ENCODE measurements around the gene EVA1B.

EVA1B gene

DNA sequence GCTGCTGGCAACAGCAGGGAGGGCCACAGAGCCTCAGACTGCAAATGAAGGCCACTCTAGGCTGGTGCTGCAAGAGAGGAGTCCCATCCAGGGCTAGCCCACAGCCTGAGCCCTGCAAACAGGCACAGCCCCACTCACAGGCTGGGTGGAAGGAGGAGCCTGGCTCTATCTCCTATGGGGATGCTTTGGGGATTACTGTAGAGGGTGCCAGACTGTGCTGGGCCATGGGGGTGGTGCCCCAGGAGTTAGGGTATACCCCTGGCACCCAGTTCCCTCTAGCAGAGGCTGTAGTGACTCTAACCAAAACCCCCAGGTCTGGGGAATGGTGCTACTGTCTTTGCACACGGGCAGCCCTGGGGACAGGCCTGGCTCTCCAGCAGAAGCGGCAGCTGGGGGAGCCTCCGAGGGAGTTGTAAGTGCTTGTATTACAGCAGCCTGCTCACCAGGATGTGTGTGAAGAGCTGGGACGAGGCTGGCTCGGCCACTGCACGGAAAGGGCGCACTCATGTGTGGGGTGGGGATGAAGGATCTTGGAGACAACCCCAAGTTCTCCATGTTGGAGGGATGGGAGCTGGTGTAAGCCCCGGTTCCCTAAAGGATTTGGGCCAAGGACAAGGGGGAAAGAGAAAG, 23.4 kb upstream of the EVA1B start:
- DNase-seq (ENCODE audit: low read depth in 2 of 2) = no peak

DNA sequence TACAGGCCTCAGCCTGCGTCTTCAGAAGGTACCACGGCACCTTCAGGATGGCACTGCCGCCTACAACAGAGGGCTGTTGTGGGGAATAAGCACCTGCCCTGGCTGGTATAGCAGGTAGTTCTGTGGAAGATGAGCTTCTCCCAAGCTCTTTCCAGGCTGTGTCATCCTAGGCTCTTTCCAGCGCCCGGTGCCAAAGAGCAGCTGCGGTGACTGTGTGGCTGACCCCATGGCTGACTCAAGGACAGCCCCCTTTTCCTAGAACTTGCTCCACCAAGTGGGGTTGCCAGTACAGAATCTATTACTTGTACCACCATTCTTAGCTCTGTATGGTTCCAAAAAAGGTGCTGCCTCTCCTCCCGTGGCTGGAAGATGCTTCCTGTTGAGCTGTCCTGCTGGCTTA, 21.9 kb upstream of the EVA1B start:
- DNase-seq (ENCODE audit: low read depth in 2 of 2) = no peak

DNA sequence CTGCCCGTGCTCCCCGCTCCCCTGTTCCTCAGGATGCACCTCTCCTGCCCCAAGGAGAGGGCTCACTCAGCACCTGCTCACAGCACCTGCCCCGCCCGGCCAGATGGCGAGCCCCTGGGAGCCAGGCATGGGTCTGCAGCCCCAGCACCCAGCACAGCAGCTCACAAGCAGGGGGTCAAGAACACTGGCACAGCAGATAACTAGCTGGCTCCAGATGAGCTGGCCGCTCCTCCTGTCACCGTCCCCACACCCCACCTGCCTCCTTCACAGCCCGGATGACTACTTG, 20.9 kb upstream of the EVA1B start:
- DNase-seq (ENCODE audit: low read depth in 2 of 2) = no peak

DNA sequence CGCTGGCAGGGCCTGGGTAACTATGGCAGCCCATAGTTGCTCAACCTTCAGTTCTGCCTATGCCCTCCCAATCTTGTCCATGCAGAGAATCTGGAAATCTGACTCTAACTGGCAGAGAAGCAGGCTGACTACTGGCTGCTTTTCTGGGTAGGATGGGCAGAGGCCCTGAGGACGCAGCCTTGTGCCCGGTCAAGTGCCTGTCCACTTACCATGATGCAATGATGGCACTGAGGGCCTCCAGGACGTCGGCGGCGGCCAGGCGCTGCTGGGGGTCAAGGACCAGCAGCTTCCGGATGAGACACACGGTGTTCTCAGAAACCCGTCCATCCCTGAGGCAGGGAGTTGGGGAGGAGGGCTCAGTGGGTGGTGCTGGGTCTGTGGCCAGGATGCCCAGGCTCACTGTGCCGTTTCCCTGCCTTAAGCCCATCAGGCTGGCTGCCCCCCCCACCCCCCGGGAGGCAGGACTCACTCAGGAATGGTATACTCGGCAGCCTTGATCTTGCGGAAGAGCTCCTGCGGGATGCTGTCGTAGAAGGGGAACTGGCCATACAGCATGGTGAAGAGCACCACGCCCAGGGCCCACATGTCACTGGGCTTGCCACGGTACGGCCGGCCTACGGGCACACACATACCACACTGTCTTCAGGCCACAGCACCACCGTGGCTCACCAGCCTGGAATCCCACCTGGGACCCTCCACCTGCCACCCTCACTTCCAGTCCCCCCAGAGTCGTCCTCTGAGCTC, 20.4 kb upstream of the EVA1B start:
- no peak for DNase-seq (ENCODE audit: low read depth in 2 of 2)

DNA sequence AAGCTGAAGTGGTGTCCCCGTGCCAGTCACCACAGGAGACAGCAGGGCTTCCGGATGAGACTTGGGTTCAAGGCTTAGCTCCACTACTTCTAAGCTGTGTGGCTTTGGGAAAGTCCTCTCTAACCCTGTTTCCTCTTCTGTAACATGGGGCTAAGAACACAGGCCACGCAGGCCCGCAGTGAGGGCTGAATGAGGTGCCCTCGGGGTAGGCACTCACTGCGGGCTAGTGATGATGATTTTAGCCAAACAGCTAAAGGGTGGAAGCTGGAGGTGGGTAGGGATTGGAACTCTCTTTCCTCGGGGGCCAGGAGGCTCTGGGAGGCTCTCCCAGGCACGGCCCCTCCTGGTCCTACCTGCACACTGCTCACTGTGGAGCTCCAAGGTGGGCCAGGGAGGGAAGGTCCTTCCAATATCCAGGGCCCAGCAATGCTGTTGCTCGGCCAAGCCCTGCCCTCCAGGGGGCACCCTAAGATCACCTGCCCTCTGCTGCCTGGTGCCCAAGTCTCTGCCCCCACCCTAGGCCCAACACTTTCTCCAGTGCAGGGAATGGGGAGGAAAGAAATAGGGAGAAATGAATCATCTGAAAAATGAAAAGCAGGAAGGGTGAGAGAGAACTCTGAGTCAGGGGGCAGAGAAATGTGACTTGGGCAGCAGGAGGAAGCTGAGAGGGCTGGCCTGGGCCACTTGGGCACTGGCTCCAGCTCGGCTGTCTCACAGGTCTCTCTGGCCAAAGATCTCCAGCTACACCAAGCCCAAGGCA, 19.2 kb upstream of the EVA1B start:
- no peak for DNase-seq (ENCODE audit: low read depth in 2 of 2)

DNA sequence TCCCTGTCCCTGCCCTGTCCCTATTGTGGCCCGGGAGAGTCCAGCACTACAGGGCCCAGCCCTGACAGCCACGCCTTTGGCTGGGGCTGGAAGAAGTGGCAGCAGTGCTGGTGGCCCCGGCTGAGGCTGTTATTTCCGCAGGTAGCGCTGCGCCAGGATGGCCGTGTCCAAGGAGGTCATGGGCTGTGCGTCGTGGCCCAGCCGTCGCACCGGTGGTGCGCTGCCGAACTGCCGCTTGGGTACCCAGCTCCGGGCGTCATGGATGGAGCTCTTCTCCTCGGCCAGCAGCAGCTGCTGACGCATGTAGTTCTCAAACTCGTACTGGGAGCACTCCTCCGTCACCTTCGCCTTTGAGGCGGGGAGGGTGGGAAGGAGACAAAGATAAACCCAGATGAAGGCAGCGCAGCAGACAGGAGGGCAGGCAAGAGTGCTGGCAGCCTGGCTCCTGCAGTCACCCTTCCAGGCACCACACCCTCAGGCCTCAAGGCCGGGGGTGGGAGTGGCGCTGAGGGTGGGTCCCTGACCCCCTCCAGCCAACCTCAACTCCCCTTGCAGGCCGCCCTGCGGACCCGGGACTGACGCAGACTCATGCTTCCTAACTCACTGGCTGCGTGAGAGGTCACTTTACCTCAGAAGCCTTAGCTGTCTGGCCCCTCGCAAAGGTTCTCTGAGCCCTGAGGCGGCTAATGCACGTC, 18.3 kb upstream of the EVA1B start:
- no peak for DNase-seq (ENCODE audit: low read depth in 2 of 2)

DNA sequence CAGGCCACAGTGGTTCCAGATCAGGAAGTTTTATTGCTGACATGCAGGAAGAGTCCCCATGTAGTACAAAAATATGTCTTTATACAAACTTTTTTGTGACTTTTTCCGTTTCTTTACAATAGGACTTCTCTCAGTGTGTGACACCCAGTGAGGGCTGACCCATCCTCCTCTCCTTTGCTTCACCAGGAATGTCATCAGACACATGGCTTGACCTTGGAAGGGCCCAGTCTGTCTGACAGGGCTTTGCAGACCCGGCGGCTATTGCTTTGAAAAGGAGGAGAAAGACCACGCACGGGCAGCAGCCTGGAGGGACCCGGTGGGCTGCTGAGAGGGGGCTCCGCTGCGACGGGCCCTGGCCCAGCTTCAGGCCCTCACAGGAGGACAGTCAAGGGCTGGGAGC, 16.2 kb upstream of the EVA1B start:
- no peak for DNase-seq (ENCODE audit: low read depth in 2 of 2)

DNA sequence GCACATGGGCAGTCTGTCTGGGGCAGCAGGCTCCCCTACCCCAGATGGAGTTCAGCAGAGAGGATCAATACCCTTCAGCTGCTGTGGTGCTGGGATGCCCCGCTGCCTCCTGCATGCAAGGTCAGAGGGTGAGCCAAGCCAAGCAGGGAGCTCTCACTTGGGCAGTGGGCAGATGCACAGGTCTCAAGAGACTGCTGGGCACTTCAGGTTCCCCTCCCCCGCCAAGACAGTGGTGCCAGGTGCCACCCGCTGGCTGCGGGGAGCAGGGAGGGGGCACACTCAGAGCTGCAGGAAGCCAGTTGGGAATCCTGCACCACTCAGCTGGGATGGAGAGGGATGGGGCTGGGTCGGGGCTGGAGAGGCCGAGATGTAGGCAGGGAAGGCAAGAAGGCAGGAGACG, 15.8 kb upstream of the EVA1B start:
- no peak for DNase-seq (ENCODE audit: low read depth in 2 of 2)

DNA sequence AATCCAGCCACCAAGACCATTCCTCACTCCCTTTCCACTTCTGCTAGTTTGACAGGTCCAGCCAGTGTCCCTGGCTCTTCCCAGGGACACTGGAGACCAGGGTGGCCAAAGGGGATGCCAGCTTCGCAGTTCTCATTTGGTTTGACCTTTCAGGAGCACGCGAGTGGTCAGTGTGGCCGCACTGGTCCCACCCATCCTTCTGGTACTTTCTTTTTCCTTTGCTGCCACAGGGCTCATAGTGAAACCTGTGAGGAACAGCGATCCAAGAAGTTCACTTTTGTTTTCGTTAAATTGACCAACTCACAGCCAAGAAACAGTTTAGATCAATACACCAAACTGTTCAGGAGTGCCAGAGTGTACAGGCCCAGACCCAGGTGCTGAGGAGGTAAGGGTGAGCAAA, 14.4 kb upstream of the EVA1B start:
- DNase-seq (ENCODE audit: low read depth in 2 of 2) = no peak

DNA sequence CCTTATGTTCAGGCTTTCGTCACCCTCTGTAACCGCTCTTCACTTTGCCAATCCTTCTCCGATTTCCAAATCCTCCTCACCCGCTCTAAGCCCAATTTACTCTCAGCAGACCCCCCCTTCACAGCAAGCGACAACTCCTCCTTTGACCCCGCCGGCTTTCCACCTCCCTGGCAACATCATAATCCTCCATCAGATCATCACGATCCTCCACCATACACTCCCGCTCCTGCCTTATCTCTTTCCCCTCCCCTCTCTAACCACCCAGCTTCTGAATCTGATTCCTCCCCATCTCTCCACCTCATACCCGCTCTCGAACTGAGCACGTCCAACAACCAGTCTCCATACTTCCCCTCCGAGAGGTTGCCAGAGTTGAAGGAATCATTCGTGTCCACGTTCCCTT, 7.5 kb upstream of the EVA1B start:
- no peak for DNase-seq (ENCODE audit: low read depth in 2 of 2)

DNA sequence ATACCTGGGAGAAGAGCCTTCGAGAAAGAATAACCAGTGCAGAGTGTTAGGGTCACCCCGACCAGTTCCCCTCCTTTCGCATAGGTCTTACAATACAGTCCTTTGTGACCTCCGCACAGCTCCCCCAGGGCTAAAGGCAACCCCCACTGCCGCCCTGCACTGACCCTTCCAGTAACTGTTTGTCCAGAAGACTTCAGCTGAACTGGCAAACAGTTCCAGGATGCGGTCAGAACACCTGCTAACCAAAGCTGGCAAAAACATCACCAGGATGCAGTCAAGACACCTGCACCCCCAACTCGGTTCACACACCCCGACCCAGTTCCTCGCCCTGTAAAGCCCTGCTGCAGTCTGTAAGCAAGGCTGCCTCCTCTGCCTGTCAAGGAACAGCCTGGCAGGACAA, 6.4 kb upstream of the EVA1B start:
- no peak for DNase-seq (ENCODE audit: low read depth in 2 of 2)

DNA sequence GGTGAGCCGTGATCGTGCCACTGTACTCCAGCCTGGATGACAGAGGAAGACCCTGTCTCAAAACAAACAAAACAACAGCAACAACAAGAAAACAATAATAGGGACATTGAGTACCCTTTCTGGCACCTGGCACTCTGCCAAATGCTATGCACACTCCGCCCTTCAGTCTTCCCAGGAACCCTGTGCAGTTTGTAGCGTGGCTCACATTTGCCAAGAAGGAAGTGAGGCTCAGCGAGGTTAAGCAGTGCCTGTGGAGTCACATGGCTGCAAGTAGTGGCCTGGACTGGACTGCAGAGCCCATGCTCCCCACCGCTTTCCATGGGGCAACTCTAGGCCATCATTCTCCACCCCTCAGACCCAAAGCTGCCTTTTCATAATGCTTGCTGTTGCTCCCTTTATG, 5.3 kb upstream of the EVA1B start:
- no peak for DNase-seq (ENCODE audit: low read depth in 2 of 2)

DNA sequence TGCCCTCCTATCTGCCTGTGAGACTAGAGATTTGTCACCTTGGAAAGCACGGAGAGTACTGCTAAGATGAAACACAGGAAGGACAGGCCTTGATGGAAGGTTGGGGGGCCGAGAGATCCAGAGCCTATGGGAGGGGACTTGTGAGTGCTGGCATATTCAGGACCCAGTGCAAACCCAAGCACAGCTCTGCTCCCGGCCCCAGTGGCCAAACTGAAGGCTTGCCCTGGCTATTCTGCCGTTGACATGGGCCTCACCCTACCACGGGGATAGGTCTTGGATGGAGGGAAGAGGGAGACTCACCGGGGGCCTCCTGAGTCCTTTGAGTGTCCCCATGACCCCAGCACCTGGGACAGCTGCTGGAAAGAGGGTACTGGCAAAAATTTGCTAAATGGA, 4.6 kb upstream of the EVA1B start:
- DNase-seq (ENCODE audit: low read depth in 2 of 2) = no peak

DNA sequence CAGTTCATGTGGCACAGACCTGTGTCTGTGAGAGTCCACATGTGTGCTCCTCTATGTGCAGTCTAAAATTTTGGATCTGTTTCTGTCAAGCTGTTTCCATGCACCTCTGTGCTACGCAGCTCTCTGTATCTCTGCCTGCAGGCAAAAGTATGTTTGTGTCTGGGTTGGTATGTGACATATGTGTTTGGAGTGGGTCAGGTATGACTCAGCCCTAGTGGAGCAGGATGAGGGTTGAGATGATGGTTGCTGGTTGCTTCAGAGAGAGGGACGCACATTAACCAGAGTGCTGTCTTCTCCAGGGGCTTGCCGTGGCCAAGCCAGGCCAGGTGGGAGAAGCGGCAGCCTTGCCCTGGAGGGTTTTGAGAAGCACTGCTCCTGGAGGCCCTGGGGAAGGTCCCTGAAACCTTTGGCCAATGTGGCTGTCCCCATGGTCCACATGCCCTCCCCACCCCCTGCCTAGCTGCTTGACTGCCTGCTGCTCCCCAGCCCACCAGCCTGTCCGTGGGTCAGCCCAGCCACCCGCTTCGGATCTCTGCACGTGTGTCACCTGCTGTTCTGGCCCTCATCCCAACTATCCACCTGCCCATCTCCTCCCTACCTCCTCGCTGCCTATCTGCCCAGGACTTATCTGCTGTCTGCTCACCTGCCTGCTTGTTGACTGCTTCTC, 4.1 kb upstream of the EVA1B start:
- DNase-seq (ENCODE audit: low read depth in 2 of 2) = no peak

DNA sequence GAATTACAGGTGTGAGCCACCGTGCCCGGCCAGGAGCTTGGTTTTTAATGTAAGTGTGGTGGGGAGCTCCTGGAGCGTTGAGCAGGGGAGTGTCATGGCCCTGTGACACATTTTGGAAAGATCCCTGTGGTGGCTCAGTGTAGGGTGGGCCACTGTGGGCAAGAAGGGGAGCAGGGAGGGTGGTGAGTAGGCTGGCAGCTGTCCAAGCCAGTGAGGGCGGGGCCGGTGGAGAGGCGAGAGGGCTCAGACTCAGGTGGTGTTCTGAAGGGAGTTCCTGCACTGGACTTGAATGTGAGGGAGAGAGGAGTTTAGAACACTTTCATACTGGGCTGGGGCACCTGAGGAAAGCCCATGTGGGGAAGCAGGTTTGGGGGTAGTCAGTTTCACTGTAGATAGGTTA, 3.1 kb upstream of the EVA1B start:
- no peak for DNase-seq (ENCODE audit: low read depth in 2 of 2)

DNA sequence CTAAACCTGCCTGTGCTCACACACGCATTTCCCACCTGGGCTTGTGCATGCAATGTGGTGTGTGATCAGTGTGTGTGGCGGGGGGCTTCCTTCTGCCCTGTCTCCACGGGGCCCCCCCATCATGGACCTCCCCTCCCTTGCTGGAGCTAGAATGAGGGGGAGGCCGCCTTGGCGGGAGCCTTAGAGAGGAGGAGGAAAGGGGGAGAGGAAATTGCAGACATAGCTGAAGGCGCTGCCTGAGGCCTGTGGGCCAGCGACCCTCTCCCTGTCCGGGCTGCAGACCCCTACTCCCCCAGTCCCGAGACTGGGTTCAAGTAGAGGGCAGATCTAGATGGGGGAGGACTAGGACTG, 883 bp upstream of the EVA1B start:
- no peak for DNase-seq (ENCODE audit: low read depth in 2 of 2)

DNA sequence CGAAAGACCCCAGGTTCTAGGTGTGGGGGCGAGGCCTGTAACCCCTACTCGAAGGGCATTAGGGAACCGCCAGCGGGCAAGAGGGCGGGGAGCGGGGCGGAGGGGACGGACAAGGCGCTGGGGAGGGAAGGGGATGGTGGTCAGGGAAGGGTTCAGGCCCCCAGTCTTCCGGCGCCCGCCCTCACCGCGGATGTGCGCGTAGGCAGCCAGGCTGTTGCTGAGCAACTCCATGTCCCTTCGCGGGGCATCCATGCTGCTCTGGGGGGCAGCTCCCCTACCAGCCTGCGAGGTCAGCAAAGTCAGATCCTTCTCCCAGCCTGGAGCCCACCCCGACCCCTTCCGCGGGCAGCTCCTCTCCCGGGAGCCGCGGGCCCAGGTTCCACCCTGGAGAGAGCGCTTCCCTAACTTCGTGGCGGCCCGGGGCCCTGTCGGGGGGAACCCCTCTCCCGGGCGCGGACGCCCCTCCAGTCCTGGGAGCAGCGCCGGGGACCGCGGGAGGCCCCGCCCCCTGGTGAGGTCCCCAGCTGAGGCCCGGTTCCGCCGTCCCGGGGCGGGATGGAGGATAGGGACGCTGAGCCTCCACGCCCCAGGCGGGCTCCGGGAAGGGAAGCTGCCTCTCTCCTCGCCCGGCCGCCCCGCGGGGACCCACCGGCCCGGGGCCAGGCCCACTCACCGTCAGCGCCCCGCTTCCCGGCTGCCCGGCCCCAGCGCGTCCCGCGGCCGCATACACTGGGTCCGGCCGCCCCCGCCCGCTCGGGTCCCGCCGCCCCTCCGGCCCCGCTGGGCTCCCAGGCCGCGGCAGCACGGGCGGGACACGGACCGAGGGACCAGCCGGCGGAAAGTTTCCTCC, 434 bp downstream of the EVA1B start:
- DNase-seq (ENCODE audit: low read depth in 2 of 2) = no peak

DNA sequence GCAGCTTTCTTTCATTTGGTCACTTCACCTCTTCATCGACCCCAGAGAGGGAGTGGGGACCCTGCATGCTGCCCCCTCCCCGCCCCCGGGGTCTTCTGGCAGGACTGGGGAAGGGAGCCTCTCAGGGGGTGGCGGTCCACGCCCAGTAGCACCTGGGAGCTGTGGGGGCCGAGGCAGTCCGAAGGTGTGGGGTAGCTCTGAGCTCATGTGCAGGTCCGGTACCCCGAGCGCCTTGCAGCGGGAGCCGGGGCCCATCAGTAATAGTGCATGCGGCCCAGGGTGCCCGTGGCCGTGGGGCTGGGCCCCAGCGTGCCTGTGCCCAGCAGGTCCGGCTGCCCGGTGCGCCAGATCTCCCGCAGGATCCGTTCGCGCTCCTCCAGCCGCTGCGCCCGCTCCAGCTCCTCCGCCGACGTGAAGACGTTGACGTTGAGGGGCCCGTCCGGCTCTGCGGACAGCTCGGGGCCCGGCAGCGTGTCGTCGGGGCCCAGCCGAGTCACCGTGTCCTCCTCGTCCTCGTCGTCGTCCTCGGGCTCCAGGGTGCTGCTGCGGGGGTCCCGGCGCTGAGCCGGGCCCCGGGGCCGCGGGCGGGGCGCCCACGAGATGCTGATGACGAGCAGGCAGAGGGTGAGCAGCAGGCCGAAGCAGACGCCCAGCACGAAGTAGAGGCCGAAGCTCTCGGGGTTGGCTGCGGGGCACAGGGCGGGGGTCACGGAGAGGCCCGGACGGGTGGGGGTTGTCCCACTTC, 1.2 kb downstream of the EVA1B start:
- DNase-seq (ENCODE audit: low read depth in 2 of 2) = no peak

DNA sequence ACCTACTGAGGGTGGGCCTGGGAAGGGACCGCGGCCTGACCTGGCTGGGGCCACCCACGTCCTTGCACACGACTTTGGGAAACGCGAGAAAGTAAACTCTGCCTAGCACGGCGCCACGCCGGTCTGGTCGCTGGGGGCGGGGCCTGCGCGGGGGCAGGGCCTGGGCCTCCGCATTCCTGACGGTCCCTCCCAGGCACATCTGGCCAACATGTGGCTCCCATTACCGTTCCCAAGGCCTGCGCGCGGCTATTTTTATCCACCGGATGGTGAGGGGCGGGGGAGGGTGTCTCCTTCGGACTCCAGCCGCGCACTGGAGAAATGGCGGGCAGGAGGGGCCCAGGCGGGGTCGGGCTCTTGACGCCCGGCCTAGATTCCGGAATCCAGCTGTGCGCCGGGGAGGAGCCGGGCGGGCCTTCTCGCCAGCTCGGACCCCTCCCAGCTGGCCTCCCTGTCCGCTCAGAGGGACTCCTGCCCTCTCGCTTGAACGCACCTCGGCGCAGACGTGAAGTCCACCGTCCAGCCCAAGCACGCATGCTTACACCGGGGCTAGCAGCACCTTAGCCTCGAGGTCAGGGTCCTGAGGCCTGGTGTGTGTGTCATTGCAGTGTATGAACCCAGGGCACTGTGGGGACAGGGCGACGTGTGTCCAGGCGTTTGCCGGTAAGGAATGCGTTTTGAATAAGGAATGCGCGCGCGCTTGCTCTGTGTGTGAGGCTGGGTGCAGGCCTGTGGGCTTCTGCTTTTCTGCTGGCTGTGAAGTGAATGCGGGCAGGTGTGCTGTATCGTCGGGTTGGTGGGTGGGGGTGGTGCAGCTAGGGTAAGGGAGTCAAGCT, 2.1 kb downstream of the EVA1B start:
- no peak for DNase-seq (ENCODE audit: low read depth in 2 of 2)

DNA sequence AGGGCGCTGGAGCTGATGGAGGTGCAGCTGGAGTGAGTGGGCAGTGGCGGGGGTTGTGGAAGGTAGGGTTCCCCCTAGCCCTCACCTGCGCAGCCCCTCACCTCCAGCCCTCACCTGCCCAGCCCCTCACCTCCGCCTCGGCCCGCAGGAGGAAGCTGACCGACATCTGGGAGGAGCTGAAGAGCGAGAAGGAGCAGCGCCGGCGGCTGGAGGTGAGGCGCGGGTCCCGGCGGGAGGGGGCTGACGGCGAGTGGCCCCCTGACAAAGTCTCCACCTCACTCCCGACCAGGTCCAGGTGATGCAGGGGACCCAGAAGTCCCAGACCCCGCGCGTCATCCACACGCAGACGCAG, 2.7 kb downstream of the EVA1B start:
- no peak for DNase-seq (ENCODE audit: low read depth in 2 of 2)
